ENCODE data around the gene RRP9. TPM values are rescaled to one million over a fixed set of nuclear protein-coding genes. Genes with fewer than 3 reads are reported as not detected.
"Not testable (repeated sequence)": the region's sequence is repeated elsewhere in the genome, so short reads cannot be mapped to it uniquely, and the experiment has no call there.

The RRP9 gene
- total RNA-seq, 2 donors from 2014 or later: 9.5 to 10.9 TPM

DNA sequence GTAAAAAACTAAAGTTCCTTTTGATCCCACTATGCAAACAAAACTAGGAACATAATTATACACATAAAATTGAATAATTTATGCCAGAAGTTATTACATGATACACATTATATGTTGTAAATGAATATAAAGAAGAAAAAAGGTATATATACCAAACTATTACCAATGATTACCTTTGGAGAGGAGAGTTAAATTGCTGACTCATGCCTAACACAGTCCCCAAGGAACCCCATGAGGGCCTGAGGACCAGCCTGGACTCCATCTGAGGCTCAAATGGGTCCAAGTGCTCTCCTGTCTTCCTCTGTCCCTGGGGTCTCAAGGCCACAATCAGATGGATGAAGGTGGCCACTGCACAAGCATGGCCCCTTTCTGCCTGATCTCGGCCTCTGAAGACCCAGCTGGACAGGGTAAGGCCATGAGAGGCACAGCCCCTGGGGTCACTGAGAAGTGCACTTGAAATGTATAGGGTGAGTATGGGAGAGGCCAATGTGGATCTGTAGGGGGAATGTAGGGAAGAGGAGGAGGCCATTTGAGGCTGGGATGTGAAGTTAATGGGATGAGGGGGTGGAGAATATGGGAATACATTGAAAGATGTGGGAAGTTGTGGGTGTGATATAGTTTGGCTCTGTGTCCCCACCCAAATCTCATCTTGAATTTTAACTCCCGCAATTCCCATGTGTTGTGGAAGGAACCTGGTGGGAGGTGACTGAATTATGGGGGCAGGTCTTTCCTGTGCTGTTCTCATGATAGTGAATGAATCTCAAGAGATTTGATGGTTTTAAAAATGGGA, 37.5 kb downstream of the RRP9 start:
- Mint-ChIP-seq H3K27me3 (peaks cover 23% of the 10 kb centered on the region), H3K36me3 (ENCODE audit: low read depth) (no peaks in the 10 kb centered on the region), H3K27ac (no peak overlapping the region), H3K4me3 (no peak overlapping the region), H3K4me1 (no peaks in the 10 kb centered on the region)
- no peaks in the 10 kb centered on the region for H3K9me3 ChIP-seq (ENCODE audit: control insufficient read depth, low read length, poor library complexity, severe bottlenecking)
- ATAC-seq (no peak), DNase-seq (no peak)

DNA sequence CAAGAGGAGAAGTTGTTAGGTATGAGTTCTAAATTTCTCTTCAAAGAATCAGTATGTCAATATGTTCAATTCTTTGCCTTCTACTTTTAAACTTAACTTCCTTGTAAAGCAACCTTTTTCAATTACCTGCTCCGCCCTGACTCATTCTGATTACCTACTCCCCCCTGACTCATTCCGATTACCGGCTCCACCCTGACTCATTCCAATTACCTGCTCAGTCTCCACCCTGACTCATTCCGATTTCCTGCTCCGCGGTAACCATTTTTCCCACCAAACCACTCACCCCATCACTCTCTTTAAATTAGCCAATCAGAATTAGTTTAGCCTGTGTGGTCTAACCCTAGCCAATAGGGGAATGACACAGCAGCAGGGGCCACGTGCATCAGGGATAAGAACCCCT, 39.3 kb downstream of the RRP9 start:
- not testable (repeated sequence) for H3K9me3 ChIP-seq (ENCODE audit: control insufficient read depth, low read length, poor library complexity, severe bottlenecking); H3K36me3 Mint-ChIP-seq (ENCODE audit: low read depth); H3K27ac Mint-ChIP-seq; H3K4me1 Mint-ChIP-seq; DNase-seq; H3K4me3 Mint-ChIP-seq; ATAC-seq
- peaks cover 40% of the 10 kb centered on the region for H3K27me3 Mint-ChIP-seq

- ATAC-seq, H3K4me3 Mint-ChIP-seq: not testable (repeated sequence)
These were observed 41.7 kb downstream of the RRP9 start for GRCh38 chr3:51900043-51900442.

DNA sequence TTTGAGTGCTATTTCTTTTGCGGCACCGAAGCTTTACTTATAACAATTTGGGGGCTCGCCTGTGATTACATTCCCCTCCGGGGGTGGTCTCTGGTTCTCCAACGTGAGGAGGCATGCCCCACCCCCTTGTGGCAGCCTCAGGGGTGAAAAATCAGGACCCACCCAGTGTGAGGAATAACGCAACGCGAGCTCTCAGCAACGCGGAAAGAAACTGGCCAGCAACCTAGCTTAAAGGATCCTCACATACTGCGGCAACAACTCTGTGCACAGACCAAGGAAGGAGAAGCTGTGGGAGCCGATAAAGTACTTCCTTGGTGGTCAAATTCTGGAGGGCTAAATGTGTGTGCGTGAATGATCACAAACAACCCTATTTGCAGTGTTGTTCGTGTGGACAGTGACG, 44.3 kb downstream of the RRP9 start:
- H3K9me3 ChIP-seq (ENCODE audit: control insufficient read depth, low read length, poor library complexity, severe bottlenecking): no peaks in the 10 kb centered on the region
- Mint-ChIP-seq H3K4me3 (no peak overlapping the region), H3K4me1 (peaks cover 2% of the 10 kb centered on the region), H3K36me3 (ENCODE audit: low read depth) (peaks cover 11% of the 10 kb centered on the region), H3K27ac (no peak overlapping the region), H3K27me3 (peaks cover 65% of the 10 kb centered on the region)
- no peak for ATAC-seq
- DNase-seq: no peak

More at GRCh38 chr3:51900043-51900442, 41.7 kb downstream of the RRP9 start:
- peaks cover 57% of the 10 kb centered on the region for H3K27me3 Mint-ChIP-seq
- H3K27ac Mint-ChIP-seq; H3K9me3 ChIP-seq (ENCODE audit: control insufficient read depth, low read length, poor library complexity, severe bottlenecking); H3K4me1 Mint-ChIP-seq; DNase-seq: not testable (repeated sequence)
- peaks cover 11% of the 10 kb centered on the region for H3K36me3 Mint-ChIP-seq (ENCODE audit: low read depth)

- H3K36me3 Mint-ChIP-seq (ENCODE audit: low read depth): peaks cover 15% of the 10 kb centered on the region
- ATAC-seq (no peak), DNase-seq (no peak)
- H3K4me1 Mint-ChIP-seq: peaks cover 8% of the 10 kb centered on the region
- no peak overlapping the region for H3K27ac Mint-ChIP-seq
- H3K27me3 Mint-ChIP-seq: peaks cover 72% of the 10 kb centered on the region
- no peaks in the 10 kb centered on the region for H3K9me3 ChIP-seq (ENCODE audit: control insufficient read depth, low read length, poor library complexity, severe bottlenecking)
- no peak overlapping the region for H3K4me3 Mint-ChIP-seq
These were observed 44.9 kb downstream of the RRP9 start for GRCh38 chr3:51896607-51897305.

DNA sequence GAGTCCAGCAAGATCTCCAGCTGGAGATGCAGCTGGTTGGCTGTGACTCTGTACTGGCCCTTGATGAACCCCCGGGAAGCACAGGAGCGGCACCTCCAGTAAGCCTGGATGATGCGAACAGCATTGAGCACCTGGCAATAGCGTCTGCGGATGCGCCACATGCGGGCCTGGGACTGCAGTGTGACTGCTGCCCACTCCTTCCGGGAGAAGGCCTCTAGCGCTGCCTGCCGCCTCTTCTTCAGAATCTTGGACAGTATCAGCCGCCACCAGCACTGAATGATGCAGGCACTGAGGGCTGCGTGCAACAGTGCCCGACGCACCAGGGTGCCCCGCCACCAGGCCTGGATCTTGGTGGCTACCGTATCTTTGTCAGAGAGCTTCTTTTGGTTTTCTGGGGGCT, 46.8 kb downstream of the RRP9 start:
- ATAC-seq (no peak), DNase-seq (no peak)
- H3K9me3 ChIP-seq (ENCODE audit: control insufficient read depth, low read length, poor library complexity, severe bottlenecking): no peaks in the 10 kb centered on the region
- Mint-ChIP-seq H3K36me3 (ENCODE audit: low read depth) (peaks cover 15% of the 10 kb centered on the region), H3K4me1 (peaks cover 13% of the 10 kb centered on the region), H3K27ac (no peak overlapping the region), H3K4me3 (no peak overlapping the region), H3K27me3 (peaks cover 64% of the 10 kb centered on the region)

DNA sequence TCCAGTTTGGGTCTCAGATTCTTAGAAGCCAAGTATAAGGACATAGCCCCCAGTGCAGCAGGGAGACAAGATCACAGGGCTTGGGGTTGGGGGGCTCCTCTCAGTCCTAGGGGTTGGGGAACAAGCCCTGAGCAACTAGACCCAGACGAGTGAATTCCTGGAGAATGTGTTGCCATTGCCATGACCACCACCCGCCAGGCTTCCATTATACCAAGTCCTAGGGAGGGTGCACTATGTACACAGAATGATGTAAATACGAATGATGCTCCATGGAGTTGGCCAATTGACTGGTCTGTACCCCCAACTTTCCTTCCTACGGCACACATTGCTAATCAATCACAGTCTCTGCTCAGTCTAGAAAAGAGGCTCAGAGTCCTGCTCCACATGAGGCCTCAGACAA, 47.3 kb downstream of the RRP9 start:
- no peak overlapping the region for H3K4me3 Mint-ChIP-seq
- no peaks in the 10 kb centered on the region for H3K9me3 ChIP-seq (ENCODE audit: control insufficient read depth, low read length, poor library complexity, severe bottlenecking)
- peaks cover 15% of the 10 kb centered on the region for H3K36me3 Mint-ChIP-seq (ENCODE audit: low read depth)
- DNase-seq (no peak), ATAC-seq (no peak)
- H3K27me3 Mint-ChIP-seq: peaks cover 62% of the 10 kb centered on the region
- H3K4me1 Mint-ChIP-seq: peaks cover 13% of the 10 kb centered on the region
- no peak overlapping the region for H3K27ac Mint-ChIP-seq

- Mint-ChIP-seq H3K27ac (no peak overlapping the region), H3K4me3 (peak overlapping the region; percentile 33), H3K27me3 (peaks cover 40% of the 10 kb centered on the region), H3K4me1 (peaks cover 11% of the 10 kb centered on the region), H3K36me3 (ENCODE audit: low read depth) (peaks cover 6% of the 10 kb centered on the region)
- DNase-seq (no peak), ATAC-seq (no peak)
- no peaks in the 10 kb centered on the region for H3K9me3 ChIP-seq (ENCODE audit: control insufficient read depth, low read length, poor library complexity, severe bottlenecking)
These were observed 50.3 kb downstream of the RRP9 start for GRCh38 chr3:51891242-51892039.

GRCh38 chr3:51888463-51889105, 53.1 kb downstream of the RRP9 start:
- no peak overlapping the region for H3K27ac Mint-ChIP-seq
- H3K27me3 Mint-ChIP-seq: peaks cover 33% of the 10 kb centered on the region
- no peaks in the 10 kb centered on the region for H3K9me3 ChIP-seq (ENCODE audit: control insufficient read depth, low read length, poor library complexity, severe bottlenecking)
- H3K4me3 Mint-ChIP-seq: no peak overlapping the region
- peaks cover 5% of the 10 kb centered on the region for H3K36me3 Mint-ChIP-seq (ENCODE audit: low read depth)
- DNase-seq (no peak), ATAC-seq (no peak)
- peaks cover 11% of the 10 kb centered on the region for H3K4me1 Mint-ChIP-seq

DNA sequence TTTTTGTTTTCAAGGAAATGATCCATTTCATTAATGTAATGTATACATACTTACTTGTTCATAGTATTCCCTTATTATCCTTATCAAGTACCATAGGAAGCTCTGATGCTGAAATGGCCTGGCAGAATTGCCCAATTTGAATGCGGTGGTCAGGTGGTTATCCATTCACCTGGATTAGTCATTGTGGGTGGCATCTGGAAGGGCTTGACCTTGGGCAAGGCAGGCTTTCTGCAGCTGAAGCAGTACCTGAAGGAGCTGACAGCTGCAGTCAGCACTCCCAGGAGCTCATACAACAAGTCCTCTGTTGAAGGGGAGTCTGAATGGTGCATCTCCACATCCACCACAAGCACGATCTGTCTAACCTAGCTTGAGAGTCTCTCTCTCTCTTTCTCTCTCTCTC, 54.1 kb downstream of the RRP9 start:
- Mint-ChIP-seq H3K36me3 (ENCODE audit: low read depth) (peaks cover 5% of the 10 kb centered on the region), H3K4me1 (peaks cover 11% of the 10 kb centered on the region), H3K4me3 (no peak overlapping the region), H3K27ac (no peak overlapping the region), H3K27me3 (peaks cover 27% of the 10 kb centered on the region)
- ATAC-seq (no peak), DNase-seq (no peak)
- H3K9me3 ChIP-seq (ENCODE audit: control insufficient read depth, low read length, poor library complexity, severe bottlenecking): no peaks in the 10 kb centered on the region

- ATAC-seq (no peak), DNase-seq (no peak)
- peaks cover 2% of the 10 kb centered on the region for H3K4me1 Mint-ChIP-seq
- no peak overlapping the region for H3K4me3 Mint-ChIP-seq
- H3K9me3 ChIP-seq (ENCODE audit: control insufficient read depth, low read length, poor library complexity, severe bottlenecking): no peaks in the 10 kb centered on the region
- H3K36me3 Mint-ChIP-seq (ENCODE audit: low read depth): peaks cover 5% of the 10 kb centered on the region
- H3K27ac Mint-ChIP-seq: no peak overlapping the region
- peaks cover 26% of the 10 kb centered on the region for H3K27me3 Mint-ChIP-seq
These were observed 55.3 kb downstream of the RRP9 start for GRCh38 chr3:51886447-51886846.

Data from T-helper 17 cell (primary cell).